Effector CD8-positive, alpha-beta T cell (primary cell): ENCODE results near the gene MEGF11.
"Not testable (repeated sequence)": the region's sequence is repeated elsewhere in the genome, so short reads cannot be mapped to it uniquely, and the experiment has no call there.

Experiments
- DNase-seq: peaks from one replicate; lab custom pipeline; 2025; lab: John Stamatoyannopoulos, UW

The MEGF11 gene

DNA sequence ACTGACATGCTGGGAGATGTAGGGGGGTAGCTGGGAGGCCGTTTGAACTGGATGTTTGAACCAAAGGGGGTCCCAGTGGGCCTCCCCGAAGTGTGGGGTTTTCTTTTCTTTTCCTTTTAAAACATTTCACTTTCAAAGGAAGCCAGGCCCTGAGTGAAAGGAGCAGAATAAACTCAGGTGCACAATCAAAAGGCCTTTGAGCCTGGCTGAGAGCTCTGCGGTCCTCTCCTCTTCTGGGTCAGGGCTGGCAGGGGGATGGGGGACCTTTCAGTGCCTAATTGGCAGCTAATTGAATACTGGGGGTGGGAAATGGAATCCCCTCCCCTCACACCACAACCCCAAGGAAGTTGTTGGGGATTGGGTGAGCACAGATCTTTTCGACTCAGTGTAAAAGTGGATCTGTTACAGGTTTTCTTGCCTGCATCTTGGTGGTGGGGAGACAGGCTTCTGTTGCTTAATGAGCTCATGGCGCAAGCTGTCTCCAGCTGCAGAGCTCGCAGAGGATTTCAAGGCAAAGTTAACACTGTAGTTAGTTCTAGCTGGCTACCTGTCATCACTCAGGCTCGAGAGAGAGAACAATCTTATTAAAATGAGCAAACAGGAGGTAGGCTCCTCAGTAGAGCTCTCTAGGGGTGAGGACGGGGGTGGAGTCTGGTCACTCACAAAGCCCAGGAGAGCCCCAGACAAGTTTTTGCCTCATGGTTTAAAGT, 251.7 kb downstream of the MEGF11 start:
- DNase-seq: no peak

DNA sequence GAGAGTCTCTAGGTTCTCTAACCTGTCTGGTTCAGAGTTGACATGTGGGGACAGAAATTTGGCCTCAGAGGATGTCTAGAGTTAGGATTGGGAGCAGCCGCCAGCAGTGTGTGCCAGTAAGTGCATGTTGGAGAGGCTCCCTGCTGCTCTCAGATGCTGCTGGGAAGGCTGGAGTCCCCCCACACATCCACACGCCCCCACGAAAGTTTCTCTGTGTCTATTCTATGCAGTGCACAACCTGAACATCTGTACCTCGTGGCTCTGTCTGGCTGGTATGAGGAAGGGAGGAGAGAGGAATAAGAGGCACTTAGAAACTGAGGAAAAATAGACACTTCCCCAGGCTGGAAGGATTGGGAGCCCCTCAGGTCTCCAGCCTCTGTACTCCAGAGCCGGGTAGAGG, 252.5 kb downstream of the MEGF11 start:
- DNase-seq: no peak

DNA sequence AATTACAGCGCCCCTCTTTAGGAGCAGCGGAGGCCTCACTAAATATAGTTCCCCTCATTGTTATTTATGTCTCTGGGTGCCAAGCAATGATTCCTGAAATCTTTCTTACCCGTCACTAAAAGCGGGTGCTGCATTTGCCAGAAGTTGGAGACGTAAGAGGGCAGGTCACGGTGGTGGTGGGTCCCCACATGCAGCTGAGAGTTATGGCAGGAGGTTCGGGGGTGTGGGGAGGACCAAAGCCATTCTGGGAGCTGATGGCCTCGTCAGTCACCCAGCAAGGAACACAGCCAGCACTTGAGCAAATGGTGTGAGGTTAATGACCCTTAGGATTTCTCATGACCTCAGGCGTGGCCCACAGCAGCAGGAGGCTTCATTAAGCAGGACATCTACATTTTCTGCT, 255.1 kb downstream of the MEGF11 start:
- DNase-seq: no peak

GRCh38 chr15:65996901-65997300, 256.6 kb downstream of the MEGF11 start:
- no peak for DNase-seq

DNA sequence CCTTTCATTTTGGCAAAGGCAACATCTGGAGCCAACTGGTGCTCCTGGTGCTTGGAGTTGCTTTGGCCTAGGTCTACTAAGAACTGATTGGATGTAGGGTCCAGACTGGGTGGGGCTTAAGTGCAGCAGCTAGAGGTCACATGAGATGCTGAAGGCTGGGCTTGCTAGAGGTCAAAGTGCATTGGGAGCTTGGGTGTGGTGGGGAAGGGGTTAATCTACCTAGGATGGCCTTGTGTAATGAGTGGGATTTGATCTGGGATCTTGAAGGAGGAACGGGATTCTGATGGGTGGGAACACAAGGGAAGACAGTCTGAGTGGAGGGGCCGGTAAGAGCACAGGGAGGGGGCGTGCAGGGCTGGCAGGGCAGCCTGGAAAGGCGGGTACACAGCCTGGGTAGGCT, 258.7 kb downstream of the MEGF11 start:
- DNase-seq: no peak

DNA sequence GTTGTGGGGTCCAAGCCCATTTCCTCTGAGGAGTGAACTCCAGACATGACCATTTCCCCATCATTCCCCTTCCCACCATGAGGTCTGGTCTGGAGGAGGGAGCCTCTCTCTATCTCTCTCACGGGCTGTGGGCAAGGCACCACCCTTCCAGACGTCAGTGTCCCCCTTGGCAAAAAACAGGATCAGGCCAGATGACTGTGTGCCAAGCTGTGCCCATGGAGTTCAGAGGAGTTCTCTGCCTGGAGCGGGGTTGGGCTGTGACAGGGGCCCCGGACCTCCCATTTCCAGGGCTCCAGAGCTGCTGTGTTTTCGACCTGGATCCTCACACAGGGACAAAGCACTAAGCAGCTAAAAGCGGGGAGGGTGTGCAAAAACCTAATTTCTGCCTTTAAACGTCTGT, 259.8 kb downstream of the MEGF11 start:
- no peak for DNase-seq

DNA sequence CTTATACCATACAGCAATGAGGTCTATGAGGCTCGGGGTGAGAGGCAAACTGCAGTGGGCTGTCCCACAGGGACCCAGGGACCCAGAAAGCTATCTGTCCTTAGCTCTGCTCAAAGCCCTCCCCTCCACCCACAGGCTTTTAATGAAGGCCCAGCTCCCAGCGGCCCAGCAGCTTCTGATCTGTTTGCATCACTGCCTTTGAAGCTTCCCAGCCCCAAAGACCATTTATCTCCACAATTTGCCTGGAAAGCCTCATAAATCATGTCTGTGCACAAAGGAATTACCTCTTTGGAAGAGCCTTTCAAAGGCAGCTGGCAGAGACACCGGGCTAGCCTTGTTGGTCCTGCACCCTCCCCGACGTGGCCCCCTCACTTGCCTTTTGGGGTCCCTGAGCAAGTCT, 260.3 kb downstream of the MEGF11 start:
- DNase-seq: no peak

DNA sequence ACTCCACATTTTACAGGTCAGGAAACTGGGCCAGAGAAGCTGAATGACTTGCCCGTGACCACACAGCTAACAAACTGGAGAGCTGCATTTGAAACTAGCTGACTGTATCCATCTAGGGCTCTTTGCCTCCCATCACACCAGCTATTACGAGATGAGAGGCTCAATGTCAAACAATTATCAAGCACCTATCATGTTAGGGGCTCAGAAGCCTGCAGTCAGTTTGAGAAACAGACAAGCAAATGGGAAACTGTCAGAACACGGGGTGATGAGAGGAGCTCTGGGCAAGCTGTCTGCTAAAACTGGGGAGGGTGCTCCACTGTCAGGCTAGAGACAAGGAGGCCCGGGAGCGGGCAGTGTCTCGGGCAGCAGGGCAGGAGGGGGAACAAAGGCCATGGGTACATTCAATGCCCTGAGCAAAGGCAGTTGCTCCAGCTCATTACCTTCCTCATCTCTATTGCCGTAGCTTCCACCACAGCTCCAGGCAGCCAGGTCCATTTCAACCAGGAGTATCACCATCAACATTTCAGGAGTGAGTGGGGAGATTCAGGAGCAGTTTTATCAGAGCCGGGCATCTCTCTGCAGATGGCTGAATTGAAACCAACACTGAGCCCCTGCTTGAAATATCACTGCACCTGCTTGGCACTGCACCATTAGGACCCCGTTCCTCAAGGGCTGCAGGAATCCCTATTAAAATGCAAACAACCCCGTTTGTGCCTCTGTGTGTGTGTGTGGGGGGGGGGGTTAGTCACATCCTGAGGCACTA, 261.6 kb downstream of the MEGF11 start:
- DNase-seq: no peak

GRCh38 chr15:65990298-65990981, 263.1 kb downstream of the MEGF11 start:
- no peak for DNase-seq

- DNase-seq: no peak
Measured at GRCh38 chr15:65987100-65987499, 266.4 kb downstream of the MEGF11 start.

GRCh38 chr15:65986416-65986815, 267.1 kb downstream of the MEGF11 start:
- no peak for DNase-seq

- DNase-seq: no peak
Measured at GRCh38 chr15:65985387-65985786, 268.2 kb downstream of the MEGF11 start.

- DNase-seq: no peak
Measured at GRCh38 chr15:65982627-65983322, 270.8 kb downstream of the MEGF11 start.

DNA sequence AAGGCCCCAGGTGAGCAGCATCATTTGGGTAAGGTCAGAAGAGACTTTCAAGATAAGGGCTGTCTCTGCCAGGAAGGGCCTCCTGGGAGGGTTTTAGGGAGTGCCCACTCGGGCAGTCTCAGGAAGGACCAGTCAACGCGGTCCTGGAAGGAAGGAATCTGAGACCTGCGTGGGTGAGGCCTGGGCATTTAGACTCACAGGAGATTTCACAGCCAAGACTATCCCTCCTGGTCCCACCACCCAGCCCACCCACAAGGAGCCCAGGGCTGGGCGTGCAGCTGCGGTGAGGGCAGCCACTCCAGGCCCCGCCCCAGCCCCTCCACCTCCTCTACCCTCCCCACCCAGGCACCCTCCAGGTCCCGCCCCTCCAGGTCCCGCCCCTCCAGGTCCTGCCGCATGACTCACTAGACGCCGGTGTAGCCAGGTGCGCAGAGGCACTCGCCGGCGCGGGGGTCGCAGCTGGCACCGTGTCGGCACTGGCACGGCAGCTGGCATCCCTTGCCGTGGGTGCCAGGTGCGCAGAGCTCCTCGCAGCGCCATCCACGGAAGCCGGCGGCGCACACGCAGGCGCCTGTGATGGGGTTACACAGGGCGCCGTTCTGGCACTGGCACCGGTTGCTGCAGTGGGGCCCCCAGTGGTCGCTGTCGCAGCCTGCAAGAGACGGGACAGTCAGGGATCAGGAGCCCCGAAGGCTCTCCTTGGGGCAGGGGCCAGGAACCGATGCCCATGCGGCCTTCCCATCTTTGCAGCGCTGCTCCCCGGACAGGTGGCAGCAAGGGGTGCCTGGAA, 271.5 kb downstream of the MEGF11 start:
- DNase-seq: peak; percentile 52

DNA sequence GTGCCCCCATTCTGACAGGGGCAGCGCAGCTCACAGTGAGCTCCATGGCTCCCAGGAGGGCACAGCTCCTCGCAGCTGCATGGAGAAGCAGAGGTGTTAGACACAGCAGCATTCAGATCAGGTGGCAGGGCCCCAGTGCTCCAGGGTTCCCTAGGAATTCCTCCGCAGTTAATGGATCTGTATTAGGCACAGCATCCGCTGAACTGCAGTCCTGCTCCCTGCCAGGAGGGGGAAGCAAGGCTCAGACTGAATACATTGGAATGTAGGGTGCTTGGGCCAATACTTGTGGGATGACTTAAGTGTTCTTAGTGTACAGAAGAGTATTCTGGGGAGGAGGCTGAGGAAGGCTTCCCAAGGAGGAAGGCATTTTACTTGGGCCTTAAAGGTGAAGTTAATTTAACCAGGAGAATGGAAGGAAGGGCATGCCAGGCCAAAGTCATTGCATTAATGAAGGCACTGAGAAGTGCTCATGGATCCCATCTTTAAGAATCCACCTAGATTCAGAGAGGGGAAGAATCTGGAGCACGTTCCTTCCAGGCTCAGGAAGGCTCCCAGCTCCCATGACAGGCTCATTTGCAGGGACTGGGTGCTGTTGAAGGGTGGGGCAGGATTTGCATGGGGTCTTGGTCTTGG, 272.6 kb downstream of the MEGF11 start:
- no peak for DNase-seq

GRCh38 chr15:65979837-65980236, 273.7 kb downstream of the MEGF11 start:
- DNase-seq: no peak

- DNase-seq: no peak
Measured at GRCh38 chr15:65979316-65979715, 274.2 kb downstream of the MEGF11 start.

DNA sequence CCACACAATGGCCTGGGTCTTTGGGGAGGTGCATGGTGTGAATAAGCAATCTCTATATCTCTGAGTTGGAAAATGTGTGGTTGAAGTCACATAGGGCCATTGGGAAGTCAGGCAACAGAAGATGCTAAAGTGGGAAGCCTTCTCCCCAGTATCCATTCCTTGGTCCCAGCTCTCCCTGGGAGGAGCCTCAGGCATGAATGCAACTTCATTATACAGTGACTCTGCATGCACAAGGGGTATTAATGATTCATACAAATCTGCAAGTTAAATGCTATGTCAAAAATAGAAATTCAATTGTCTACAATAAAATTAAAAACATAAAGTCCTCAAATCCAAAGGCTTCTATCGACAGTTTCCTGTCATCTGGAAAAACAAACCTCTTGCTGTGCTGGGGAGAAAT, 275.4 kb downstream of the MEGF11 start:
- DNase-seq: no peak

- not testable (repeated sequence) for DNase-seq
Measured at GRCh38 chr15:65976196-65976595, 277.4 kb downstream of the MEGF11 start.

GRCh38 chr15:65971741-65971995, 281.9 kb downstream of the MEGF11 start:
- no peak for DNase-seq
